CD4-positive, alpha-beta T cell (primary cell): Measurements from ENCODE around the gene SLC12A3. TPM values are rescaled to one million over a fixed set of nuclear protein-coding genes. Genes with fewer than 3 reads are reported as not detected.
A peak's percentile ranks its signal among the peaks of the same experiment; 100 is the strongest.

ENCODE experiments used
- ATAC-seq: fragments of 200-7000 bp; cut with Tn5 transposase; one replicate; pipeline ENCODE4 v1.10.0; 2022; ENCODE audit warnings: mild to moderate bottlenecking; ENCODE audit not compliant: poor library complexity
- CTCF ChIA-PET: fragments of 350-600 bp; sonication (Branson Sonifier 250); formaldehyde crosslinking; loops from one replicate; lab custom pipeline; 2021; ENCODE audit warnings: antibody characterized with exemption, inconsistent platforms; lab: Charles Lee
- POLR2A ChIA-PET: fragments of 350-600 bp; sonication (Branson Sonifier 250); formaldehyde crosslinking; loops from one replicate; lab custom pipeline; 2021; ENCODE audit warnings: antibody characterized with exemption, inconsistent platforms; lab: Charles Lee
- DNase-seq, 14 experiments: peaks; one replicate each; pipeline ENCODE4 v3.0.0-alpha.2; 2013 to 2020; ENCODE audit warnings: mixed read lengths in 2 of 14
- H3K27ac ChIP-seq, 2 donors: one replicate each; pipeline versions ENCODE4 v1.5.1 to v1.7.0; 2013; ENCODE audit warnings: low read length in 2 of 2, low read depth in 1 of 2, mild to moderate bottlenecking in 1 of 2
- H3K27me3 ChIP-seq, 2 experiments: 1 replicate in 1 of 2; 2 replicates in 1 of 2; pipeline versions ENCODE4 v1.6.1 to v1.7.0; 2013; ENCODE audit warnings: low read length in 2 of 2, control low read depth in 1 of 2, mild to moderate bottlenecking in 1 of 2, moderate library complexity in 1 of 2; ENCODE audit not compliant: insufficient read depth in 2 of 2, control insufficient read depth in 1 of 2
- H3K36me3 ChIP-seq: one replicate; pipeline ENCODE4 v1.6.1; 2013; ENCODE audit warnings: low read length, control low read depth; ENCODE audit not compliant: insufficient read depth
- H3K4me1 ChIP-seq: one replicate; pipeline ENCODE4 v1.6.1; 2013; ENCODE audit warnings: low read length, control low read depth; ENCODE audit not compliant: insufficient read depth
- H3K4me3 ChIP-seq: one replicate; pipeline ENCODE4 v1.5.1; 2013; ENCODE audit warnings: mild to moderate bottlenecking, low read length, moderate library complexity
- H3K9me3 ChIP-seq, 2 experiments: 1 replicate in 1 of 2; 2 replicates in 1 of 2; pipeline versions ENCODE4 v1.6.1 to v1.7.0; 2013; ENCODE audit warnings: low read length in 2 of 2, mild to moderate bottlenecking in 2 of 2, control low read depth in 1 of 2, moderate library complexity in 1 of 2; ENCODE audit not compliant: control insufficient read depth in 1 of 2, insufficient read depth in 1 of 2
- H3K27ac Mint-ChIP-seq: one replicate; pipeline ENCODE4 v1.8.0; 2020; ENCODE audit warnings: mixed read lengths
- H3K27me3 Mint-ChIP-seq: one replicate; pipeline ENCODE4 v1.8.0; 2021; ENCODE audit warnings: mixed read lengths
- H3K36me3 Mint-ChIP-seq: one replicate; pipeline ENCODE4 v1.8.0; 2021; ENCODE audit warnings: low read depth, mixed read lengths
- H3K4me1 Mint-ChIP-seq: one replicate; pipeline ENCODE4 v1.8.0; 2021; ENCODE audit warnings: low read depth, mixed read lengths
- H3K4me3 Mint-ChIP-seq: one replicate; pipeline ENCODE4 v1.8.0; 2020; ENCODE audit warnings: mild to moderate bottlenecking, mixed read lengths
- H3K9me3 Mint-ChIP-seq: one replicate; pipeline ENCODE4 v1.8.0; 2020; ENCODE audit warnings: mixed read lengths
- CTCF ChIP-seq: fragments of 200-600 bp; IDR thresholded peaks from one replicate; pipeline ENCODE4 v1.8.0; 2022; ENCODE audit warnings: antibody characterized with exemption, mild to moderate bottlenecking
- intact Hi-C, 2 experiments: fragments of 100-400 bp; cut with DNase I in 1 of 2; cut with micrococcal nuclease in 1 of 2; formaldehyde crosslinking; loops; one replicate each; pipeline versions ENCODE4 v1.15.1 to v1.9.0; 2023 to 2025; cut with DNase I, micrococcal nuclease
- total RNA-seq, 174 experiments: library from RNA in 2 of 174; stranded (reverse) in 2 of 174; gene quantifications; one replicate each; pipeline ENCODE4 v1.2.3 and lab custom pipeline; 2021 to 2026

SLC12A3 gene
- total RNA-seq, 2 experiments from 2014 or later, result not detected

- CTCF ChIA-PET, result no interaction called here
- H3K4me3 Mint-ChIP-seq, result no peak overlapping the region
- no peaks in the 10 kb centered on the region for H3K9me3 ChIP-seq
- H3K27me3 Mint-ChIP-seq, result no peaks in the 10 kb centered on the region
- DNase-seq (no peak), ATAC-seq (no peak)
- no peaks in the 10 kb centered on the region for H3K27me3 ChIP-seq
- H3K27ac Mint-ChIP-seq, result no peak overlapping the region
- H3K4me1 ChIP-seq, result peaks cover 22% of the 10 kb centered on the region
- H3K36me3 ChIP-seq, result no peaks in the 10 kb centered on the region
- H3K9me3 Mint-ChIP-seq, result peaks cover 2% of the 10 kb centered on the region
- POLR2A ChIA-PET, result interaction anchor here (1.7 kb wide), 1 partner anchor 21 kb away, joined by 6 read pairs; no protein-coding TSS in a partner anchor
- H3K4me3 ChIP-seq, result no peak overlapping the region
- no peak for TF ChIP-seq CTCF
- H3K36me3 Mint-ChIP-seq, result no peaks in the 10 kb centered on the region
- no peak overlapping the region for H3K27ac ChIP-seq
- H3K4me1 Mint-ChIP-seq, result peaks cover 10% of the 10 kb centered on the region
- intact Hi-C loops, result no loop called here
These were observed 45.1 kb downstream of the SLC12A3 start for GRCh38 chr16:56910112-56910511.

- peaks cover 2% of the 10 kb centered on the region for H3K9me3 Mint-ChIP-seq
- H3K27ac Mint-ChIP-seq, result no peak overlapping the region
- intact Hi-C loops, result no loop called here
- H3K27ac ChIP-seq, result no peak overlapping the region
- no peak overlapping the region for H3K4me3 Mint-ChIP-seq
- no peaks in the 10 kb centered on the region for H3K9me3 ChIP-seq
- no peaks in the 10 kb centered on the region for H3K27me3 Mint-ChIP-seq
- H3K27me3 ChIP-seq, result no peaks in the 10 kb centered on the region
- no peak overlapping the region for H3K4me3 ChIP-seq
- DNase-seq, result peak in 2 of 14 experiments; percentile 37 to 43
- ChIA-PET POLR2A (interaction anchor here (0.6 to 1.7 kb wide), 2 partner anchors 21 to 22 kb away, joined by 3 to 6 read pairs; no protein-coding TSS in a partner anchor), CTCF (no interaction called here)
- H3K4me1 ChIP-seq, result peaks cover 22% of the 10 kb centered on the region
- H3K4me1 Mint-ChIP-seq, result peaks cover 10% of the 10 kb centered on the region
- ATAC-seq, result no peak
- no peaks in the 10 kb centered on the region for H3K36me3 ChIP-seq
- TF ChIP-seq CTCF, result no peak
- H3K36me3 Mint-ChIP-seq, result no peaks in the 10 kb centered on the region
These were observed 45.9 kb downstream of the SLC12A3 start for GRCh38 chr16:56910654-56911539.

GRCh38 chr16:56911771-56912571 lies 47.0 kb downstream of the SLC12A3 start:
- Histone ChIP-seq H3K9me3 (no peaks in the 10 kb centered on the region), H3K36me3 (no peaks in the 10 kb centered on the region), H3K27ac (no peak overlapping the region), H3K4me3 (no peak overlapping the region), H3K27me3 (no peaks in the 10 kb centered on the region), H3K4me1 (peaks cover 33% of the 10 kb centered on the region)
- CTCF ChIA-PET, result no interaction called here
- Mint-ChIP-seq H3K4me1 (peaks cover 17% of the 10 kb centered on the region), H3K27me3 (no peaks in the 10 kb centered on the region), H3K36me3 (no peaks in the 10 kb centered on the region), H3K27ac (no peak overlapping the region), H3K4me3 (no peak overlapping the region), H3K9me3 (peaks cover 2% of the 10 kb centered on the region)
- TF ChIP-seq CTCF, result no peak
- POLR2A ChIA-PET, result interaction anchor here (0.7 kb wide), 1 partner anchor 20 kb away, joined by 3 read pairs; the partner anchor contains the start of gene HERPUD1
- intact Hi-C loops, result no loop called here
- ATAC-seq, result no peak
- peak in 2 of 14 experiments; percentile 38 to 44 for DNase-seq
